Pancreas (tissue), 10 donors: ENCODE results near the gene NOM1. TPM values are rescaled to one million over a fixed set of nuclear protein-coding genes. Genes with fewer than 3 reads are reported as not detected.

Experiments used
- ATAC-seq, 4 donors: fragments of 200-7000 bp; cut with Tn5 transposase; one replicate each; pipeline versions ENCODE4 v1.8.0 to v1.9.1; 2020; ENCODE audit warnings: mild to moderate bottlenecking in 4 of 4, moderate library complexity in 4 of 4
- DNase-seq, 6 donors: peaks; one replicate each; pipeline ENCODE4 v3.0.0-alpha.2; 2020
- FAIRE-seq: peaks from 2 replicates; lab custom pipeline; 2012; peaks lifted over from hg19 to GRCh38; lab: Jason Lieb, UNC
- H3K27ac ChIP-seq, 4 donors: fragments of 200-600 bp; sonication (generic); 1 replicate in 3 of 4; 2 replicates in 1 of 4; pipeline versions ENCODE4 v1.5.0 to v1.8.0; 2020
- H3K27me3 ChIP-seq, 4 donors: fragments of 200-600 bp; one replicate each; pipeline ENCODE4 v1.8.0; 2021
- H3K36me3 ChIP-seq, 3 donors: fragments of 200-600 bp; sonication (generic) in 1 of 3; one replicate each; pipeline versions ENCODE4 v1.5.0 to v1.8.0; 2020 to 2021
- H3K4me1 ChIP-seq, 3 donors: fragments of 200-600 bp; one replicate each; pipeline ENCODE4 v1.8.0; 2021
- H3K4me3 ChIP-seq, 4 donors: fragments of 200-600 bp; sonication (generic) in 2 of 4; one replicate each; pipeline versions ENCODE4 v1.5.0 to v1.8.0; 2020 to 2021
- H3K9me3 ChIP-seq, 4 donors: fragments of 200-600 bp; one replicate each; pipeline ENCODE4 v1.8.0; 2021
- WGBS, 2 donors: extraction: QIAGEN DNeasy Blood & Tissue Kit; methylation state at CpG; one replicate each; pipeline ENCODE4 v1.1.7; 2013; 5-methylcytosine and 5-hydroxymethylcytosine counted together
- intact Hi-C, 3 donors: fragments of 100-400 bp; cut with DNase I; formaldehyde crosslinking; loops; one replicate each; pipeline versions ENCODE4 v1.11.1 to v1.14.2; 2022
- polyA plus RNA-seq, 2 donors: library from polyadenylated mRNA; stranded (reverse); fragments of 200-250 nt; gene quantifications; one replicate each; pipeline ENCODE4 v1.2.3, GENCODE V29; 2013
- total RNA-seq, 6 donors: library from RNA; stranded (reverse); fragmentation: NEBNext Ultra II Directional in 4 of 6; extraction: Animal tissue kit (Norgen Biotek cat#: 25700) in 4 of 6; gene quantifications; one replicate each; pipeline versions ENCODE4 v1.2.1 to v1.2.4, GENCODE V29; 2021 to 2023
- TF ChIP-seq, protein P1 (sequence below), 4 donors: fragments of 200-600 bp; sonication (generic) in 3 of 4; IDR thresholded peaks; one replicate each; pipeline versions ENCODE4 v1.5.0 to v1.8.0; 2021; ENCODE audit warnings: antibody characterized with exemption in 4 of 4
- donor health status: healthy with polysubstance abuse.
- donor health status: DM: no; HTN: no; CAD: no; lungs with moderate emphysema.
- donor health status: DM: no; HTN: no; CAD: no.
- donor health status: control.
- donor health status: control.
- donor health status: Bipolar disorder and iron deficiency.
- donor health status: DM: yes; HTN: yes; CAD: no.
- donor health status: DM: no; HTN: no; CAD: no.
- donor health status: DM: no; HTN: no; CAD: no.
- donor health status: DM: yes; HTN: yes; CAD: no.

The NOM1 gene
- total and polyA plus RNA-seq, 8 donors, result 7.2 to 12.9 (median 8.7) TPM

DNA sequence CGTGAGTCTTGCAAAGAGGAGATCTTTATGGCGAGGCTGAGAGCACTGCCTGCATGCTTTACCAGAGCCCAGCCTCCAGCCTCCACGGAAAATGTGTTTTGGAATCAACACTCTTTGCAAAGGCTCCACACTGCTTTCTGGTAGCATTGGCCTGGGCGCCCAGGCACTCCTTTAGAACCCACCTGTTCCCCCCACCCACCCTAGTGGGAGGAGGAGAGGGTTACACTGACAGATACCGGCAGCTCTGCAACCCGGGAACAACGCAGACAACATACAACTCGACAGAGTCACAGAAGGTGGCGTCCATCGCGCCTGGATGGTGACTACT, 66.5 kb downstream of the NOM1 start:
- FAIRE-seq (no peak), ATAC-seq (no peak), DNase-seq (no peak)
- intact Hi-C loops, result loop anchor here in 1 of 3 donors (10.0 kb wide), 1 partner anchor 119 kb away; the partner anchor contains the start of gene UBE3C
- Histone ChIP-seq H3K36me3 (no peaks in the 10 kb centered on the region), H3K27me3 (peaks cover 0 to 12% (median 0%) of the 10 kb centered on the region in 4 donors), H3K4me1 (peaks cover 0 to 13% (median 0%) of the 10 kb centered on the region in 3 donors), H3K4me3 (no peak overlapping the region), H3K27ac (no peak overlapping the region), H3K9me3 (no peaks in the 10 kb centered on the region)
- WGBS, 2 donors, result 68 to 76% methylated on average over 11 of the region's 11 CpGs
- TF ChIP-seq, protein P1, sequence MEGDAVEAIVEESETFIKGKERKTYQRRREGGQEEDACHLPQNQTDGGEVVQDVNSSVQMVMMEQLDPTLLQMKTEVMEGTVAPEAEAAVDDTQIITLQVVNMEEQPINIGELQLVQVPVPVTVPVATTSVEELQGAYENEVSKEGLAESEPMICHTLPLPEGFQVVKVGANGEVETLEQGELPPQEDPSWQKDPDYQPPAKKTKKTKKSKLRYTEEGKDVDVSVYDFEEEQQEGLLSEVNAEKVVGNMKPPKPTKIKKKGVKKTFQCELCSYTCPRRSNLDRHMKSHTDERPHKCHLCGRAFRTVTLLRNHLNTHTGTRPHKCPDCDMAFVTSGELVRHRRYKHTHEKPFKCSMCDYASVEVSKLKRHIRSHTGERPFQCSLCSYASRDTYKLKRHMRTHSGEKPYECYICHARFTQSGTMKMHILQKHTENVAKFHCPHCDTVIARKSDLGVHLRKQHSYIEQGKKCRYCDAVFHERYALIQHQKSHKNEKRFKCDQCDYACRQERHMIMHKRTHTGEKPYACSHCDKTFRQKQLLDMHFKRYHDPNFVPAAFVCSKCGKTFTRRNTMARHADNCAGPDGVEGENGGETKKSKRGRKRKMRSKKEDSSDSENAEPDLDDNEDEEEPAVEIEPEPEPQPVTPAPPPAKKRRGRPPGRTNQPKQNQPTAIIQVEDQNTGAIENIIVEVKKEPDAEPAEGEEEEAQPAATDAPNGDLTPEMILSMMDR (IDR thresholded peaks at IDR 0.05), result no peak

DNA sequence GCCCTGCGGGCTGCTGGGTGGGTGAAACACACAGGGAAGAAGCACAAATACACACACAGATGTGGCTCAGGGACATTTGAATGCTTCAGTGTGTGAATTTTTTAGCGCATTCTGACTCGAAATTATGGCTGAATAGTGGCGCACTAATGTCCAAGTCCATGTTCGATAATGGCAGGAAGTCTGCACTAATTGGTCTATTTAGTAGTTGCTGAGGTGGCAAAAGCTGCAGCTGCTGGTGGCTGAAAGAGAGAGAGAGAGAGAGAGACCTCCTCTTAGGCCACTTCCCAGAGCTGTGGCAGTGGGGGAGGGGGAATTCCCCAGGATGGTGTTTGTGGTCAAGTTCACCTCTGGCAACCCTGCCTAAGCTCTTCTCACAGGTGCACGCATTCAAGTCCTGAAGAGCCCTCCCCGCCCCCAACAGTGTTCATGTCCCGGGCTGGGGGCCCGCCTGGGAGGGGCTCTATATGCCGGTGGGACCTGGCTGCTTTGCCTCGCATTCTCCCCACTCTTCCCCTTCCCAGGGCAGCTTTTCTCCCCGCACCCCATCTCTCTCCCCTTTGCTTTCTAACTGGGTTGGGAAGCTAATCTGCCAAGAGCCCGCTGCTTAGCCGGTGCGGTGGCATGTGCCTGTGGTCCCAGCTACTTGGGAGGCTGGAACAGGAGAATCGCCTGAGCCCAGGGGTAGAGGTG, 67.0 kb downstream of the NOM1 start:
- peaks cover 0 to 12% (median 0%) of the 10 kb centered on the region in 3 donors for H3K4me1 ChIP-seq
- DNase-seq, result peak in 2 of 6 donors; percentile 17 to 45
- intact Hi-C loops, result loop anchor here in 1 of 3 donors (10.0 kb wide), 1 partner anchor 118 kb away; the partner anchor contains the start of gene UBE3C
- H3K27me3 ChIP-seq, result peaks cover 0 to 13% (median 0%) of the 10 kb centered on the region in 4 donors
- no peak overlapping the region for H3K27ac ChIP-seq
- H3K9me3 ChIP-seq, result no peaks in the 10 kb centered on the region
- H3K4me3 ChIP-seq, result no peak overlapping the region
- no peak for FAIRE-seq
- no peaks in the 10 kb centered on the region for H3K36me3 ChIP-seq
- ATAC-seq, result peak in 3 of 4 donors; percentile 9 to 41 (median 16)
- TF ChIP-seq, protein P1 (IDR thresholded peaks at IDR 0.05), result no peak
- 71 to 83% methylated on average over 16 of the region's 16 CpGs for WGBS, 2 donors

DNA sequence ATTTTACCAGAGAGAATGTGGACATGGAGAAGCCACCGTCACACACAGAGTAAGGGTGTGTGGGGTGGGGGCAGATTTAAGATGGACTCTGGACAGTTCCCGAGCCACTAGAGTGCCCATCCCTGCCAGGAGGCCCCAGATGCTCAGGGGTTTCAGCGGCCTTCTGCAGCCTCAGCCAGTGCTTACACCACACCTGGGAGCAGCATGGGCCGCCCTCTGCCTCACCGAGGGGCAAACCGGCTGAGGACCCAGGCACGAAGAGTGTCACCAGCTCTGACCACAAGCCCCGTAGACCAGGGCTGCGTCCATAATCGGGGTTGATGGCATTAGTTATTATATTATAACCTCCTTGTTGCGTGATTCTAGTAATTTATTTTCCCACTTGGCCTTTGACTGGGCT, 67.6 kb downstream of the NOM1 start:
- FAIRE-seq (no peak), DNase-seq (peak in 2 of 6 donors; percentile 7 to 58), ATAC-seq (no peak)
- 70 to 73% methylated on average over 11 of the region's 11 CpGs for WGBS, 2 donors
- no peak overlapping the region for H3K27ac ChIP-seq
- TF ChIP-seq, protein P1 (IDR thresholded peaks at IDR 0.05), result no peak
- H3K36me3 ChIP-seq, result no peaks in the 10 kb centered on the region
- H3K9me3 ChIP-seq, result no peaks in the 10 kb centered on the region
- peaks cover 0 to 6% (median 0%) of the 10 kb centered on the region in 3 donors for H3K4me1 ChIP-seq
- H3K4me3 ChIP-seq, result no peak overlapping the region
- intact Hi-C loops, result loop anchor here in 1 of 3 donors (10.0 kb wide), 1 partner anchor 118 kb away; the partner anchor contains the start of gene UBE3C
- peaks cover 0 to 13% (median 0%) of the 10 kb centered on the region in 4 donors for H3K27me3 ChIP-seq

DNA sequence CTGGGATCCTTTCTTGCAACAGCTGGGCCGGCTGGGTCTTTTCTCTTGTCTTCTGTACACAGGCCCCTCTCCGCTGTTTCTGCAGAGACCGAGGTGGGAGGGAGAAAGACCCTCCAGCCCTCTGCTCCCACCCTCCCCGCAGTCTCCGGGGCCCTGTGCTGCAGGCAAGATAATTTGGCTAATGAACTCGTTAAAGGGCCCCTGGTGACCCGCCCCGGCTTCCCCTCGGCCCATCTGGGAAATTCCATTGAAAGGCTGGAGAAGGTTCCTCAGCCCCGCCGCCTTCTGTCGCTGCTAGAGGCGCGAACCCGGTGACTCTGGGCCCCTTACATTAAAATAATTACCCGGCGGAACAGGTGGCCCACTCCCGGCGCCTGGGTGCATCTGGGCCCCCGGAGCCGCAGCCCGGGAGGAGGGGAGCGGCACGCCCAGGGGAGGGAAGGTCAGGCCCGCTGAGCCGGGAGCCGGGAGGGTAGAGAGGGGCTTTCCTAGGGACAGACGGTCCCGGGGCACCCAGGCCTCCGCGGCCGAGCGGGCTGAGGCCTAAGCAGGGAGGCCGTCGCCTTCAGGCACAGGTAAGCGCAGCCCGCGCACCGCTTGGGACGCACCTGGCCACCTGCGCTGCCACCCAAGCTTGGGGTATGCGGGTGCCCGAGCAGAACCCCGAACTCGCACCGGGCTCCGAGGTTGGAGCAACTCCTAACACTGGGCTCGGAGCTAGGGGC, 68.3 kb downstream of the NOM1 start:
- intact Hi-C loops, result loop anchor here in 1 of 3 donors (10.0 kb wide), 1 partner anchor 117 kb away; the partner anchor contains the start of gene UBE3C
- ATAC-seq (no peak), FAIRE-seq (no peak), DNase-seq (peak in 2 of 6 donors; percentile 6 to 67)
- peaks cover 0 to 13% (median 0%) of the 10 kb centered on the region in 4 donors for H3K27me3 ChIP-seq
- no peak overlapping the region for H3K27ac ChIP-seq
- WGBS, 2 donors, result 48 to 56% methylated on average over 46 to 48 of the region's 48 CpGs
- no peaks in the 10 kb centered on the region for H3K36me3 ChIP-seq
- TF ChIP-seq, protein P1 (IDR thresholded peaks at IDR 0.05), result no peak
- no peaks in the 10 kb centered on the region for H3K9me3 ChIP-seq
- H3K4me1 ChIP-seq, result peaks cover 0 to 5% (median 0%) of the 10 kb centered on the region in 3 donors
- no peak overlapping the region for H3K4me3 ChIP-seq
